SU-DHL-6 (cell line): ENCODE measurements around the gene TRMT44.

ENCODE experiments used
- CTCF ChIP-seq: fragments of 200-600 bp; sonication (generic); IDR thresholded peaks from one replicate; pipeline ENCODE4 v1.5.1; 2017; ENCODE audit warnings: antibody characterized with exemption, mild to moderate bottlenecking, low read length, moderate library complexity; ENCODE audit not compliant: insufficient read depth, poor library complexity, severe bottlenecking
- EZH2phosphoT487 ChIP-seq: fragments of 200-600 bp; sonication (generic), shearing (Covaris generic); conservative IDR thresholded peaks from 2 replicates; pipeline ENCODE4 v1.6.1; 2018; ENCODE audit warnings: mild to moderate bottlenecking, antibody characterized with exemption, low read length, moderate library complexity, mixed read lengths

DNA sequence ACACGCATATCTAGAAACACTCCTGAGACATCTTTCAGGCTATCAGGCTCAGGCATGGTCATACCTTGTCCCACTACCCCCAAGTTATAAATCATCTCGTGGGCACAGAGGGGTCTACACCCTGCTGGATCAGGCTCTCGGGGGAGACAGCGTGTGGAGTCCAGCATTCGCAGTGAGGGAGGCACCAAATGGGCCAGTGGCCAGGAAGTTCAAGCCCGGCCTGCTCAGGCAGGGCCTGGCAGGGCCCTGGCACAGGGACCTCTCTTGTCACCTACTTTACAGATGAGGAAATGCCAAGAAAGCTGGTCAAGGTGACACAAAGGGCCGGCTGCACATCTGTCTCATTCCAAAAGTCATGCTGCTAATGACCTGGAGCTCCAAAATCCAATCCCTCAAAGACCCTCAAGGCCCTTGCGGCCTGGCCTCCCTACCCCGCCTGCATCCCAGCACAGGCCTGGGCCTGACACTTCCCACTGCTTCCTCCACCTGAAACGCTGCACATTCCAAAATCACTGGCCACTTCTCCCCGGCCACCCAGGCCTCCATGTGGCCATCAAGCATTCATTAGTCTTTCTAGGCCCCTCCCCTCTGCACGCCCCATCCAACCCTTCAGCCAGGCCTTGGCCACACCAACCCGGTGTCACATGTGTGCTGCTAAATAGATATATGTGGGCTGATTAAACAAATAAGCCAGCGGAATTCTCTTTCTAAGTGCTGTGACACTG, 35.6 kb upstream of the TRMT44 start:
- TF ChIP-seq CTCF (no peak), EZH2phosphoT487 (no peak)
